Measurements from ENCODE around the gene DOCK2. TPM values are rescaled to one million over a fixed set of nuclear protein-coding genes. Genes with fewer than 3 reads are reported as not detected.
"Not testable (repeated sequence)": the region's sequence is repeated elsewhere in the genome, so short reads cannot be mapped to it uniquely, and the experiment has no call there.

Gene DOCK2
- total RNA-seq, 2 experiments from 2014 or later, result 161 to 205 TPM

DNA sequence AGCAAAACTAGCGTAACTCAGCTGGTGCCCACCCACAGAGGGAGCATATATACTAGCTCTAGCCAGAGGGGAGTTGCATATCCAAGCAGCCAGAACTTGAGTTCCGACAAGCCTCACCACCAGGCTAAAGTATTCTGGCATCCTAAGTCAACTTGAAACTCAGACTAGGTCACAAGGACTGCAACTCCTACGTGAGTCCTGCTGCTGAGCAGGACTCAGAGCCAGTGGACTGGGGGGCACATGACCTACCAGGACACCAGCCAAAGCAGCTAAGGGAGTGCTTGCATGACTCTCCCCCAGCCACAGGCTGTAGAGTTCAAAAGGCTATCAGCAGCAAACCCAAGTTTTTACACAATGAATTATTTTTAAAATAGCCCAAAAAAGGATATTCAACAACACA, 27.4 kb upstream of the DOCK2 start:
- no peak for DNase-seq (ENCODE audit: low spot score)

DNA sequence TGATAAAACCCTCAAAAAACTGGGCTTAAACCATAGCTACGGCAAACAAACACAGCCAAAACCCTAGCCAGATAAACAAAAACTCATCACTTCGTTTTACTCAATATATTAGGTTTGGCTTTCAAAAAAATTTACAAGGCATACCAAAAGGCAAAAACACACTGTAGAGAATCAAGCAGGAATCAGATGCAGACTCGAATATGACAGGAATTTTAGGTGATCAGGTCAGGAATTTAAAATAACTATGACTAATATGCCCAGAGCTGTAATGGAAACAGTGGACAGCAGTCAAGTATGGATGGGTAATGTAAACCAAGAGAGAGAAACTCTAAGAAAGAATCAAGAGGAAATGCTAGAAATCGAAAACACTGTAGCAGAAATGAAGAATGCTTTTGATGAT, 26.5 kb upstream of the DOCK2 start:
- Histone ChIP-seq H3K9me2 (ENCODE audit: insufficient read depth, low read length) (no peaks in the 10 kb centered on the region), H3K9me3 (ENCODE audit: low read length) (no peaks in the 10 kb centered on the region), H3K4me3 (ENCODE audit: low read depth, low read length, poor library complexity, severe bottlenecking) (no peak overlapping the region), H3K4me2 (ENCODE audit: low read length) (no peak overlapping the region), H3K4me1 (ENCODE audit: insufficient read depth, low read length, poor library complexity, severe bottlenecking) (no peaks in the 10 kb centered on the region), H3K79me2 (ENCODE audit: insufficient read depth, low read depth, low read length) (no peaks in the 10 kb centered on the region), H3K27ac (ENCODE audit: low read depth, low read length, poor library complexity, severe bottlenecking) (no peak overlapping the region), H2AFZ (ENCODE audit: low read length) (no peak overlapping the region), H4K20me1 (ENCODE audit: insufficient read depth, low read length) (no peaks in the 10 kb centered on the region), H3K36me3 (ENCODE audit: insufficient read depth, low read length) (0 out of 2 replicates have a peak, but pooled peaks cover 2% of the 10 kb centered on the region)
- no TSS peak for BruUV-seq (replicated peaks)
- no peak for DNase-seq (ENCODE audit: low spot score)
- ChIA-PET POLR2A (interaction anchor here (0.7 kb wide), 2 partner anchors 34 to 216 kb away, joined by 3 read pairs; no protein-coding TSS in a partner anchor), CTCF (ENCODE audit: unreplicated experiment) (no interaction called here)
- intact Hi-C loops (cut with micrococcal nuclease; ENCODE audit: unreplicated experiment), result no loop called here
- TF ChIP-seq, protein P1, sequence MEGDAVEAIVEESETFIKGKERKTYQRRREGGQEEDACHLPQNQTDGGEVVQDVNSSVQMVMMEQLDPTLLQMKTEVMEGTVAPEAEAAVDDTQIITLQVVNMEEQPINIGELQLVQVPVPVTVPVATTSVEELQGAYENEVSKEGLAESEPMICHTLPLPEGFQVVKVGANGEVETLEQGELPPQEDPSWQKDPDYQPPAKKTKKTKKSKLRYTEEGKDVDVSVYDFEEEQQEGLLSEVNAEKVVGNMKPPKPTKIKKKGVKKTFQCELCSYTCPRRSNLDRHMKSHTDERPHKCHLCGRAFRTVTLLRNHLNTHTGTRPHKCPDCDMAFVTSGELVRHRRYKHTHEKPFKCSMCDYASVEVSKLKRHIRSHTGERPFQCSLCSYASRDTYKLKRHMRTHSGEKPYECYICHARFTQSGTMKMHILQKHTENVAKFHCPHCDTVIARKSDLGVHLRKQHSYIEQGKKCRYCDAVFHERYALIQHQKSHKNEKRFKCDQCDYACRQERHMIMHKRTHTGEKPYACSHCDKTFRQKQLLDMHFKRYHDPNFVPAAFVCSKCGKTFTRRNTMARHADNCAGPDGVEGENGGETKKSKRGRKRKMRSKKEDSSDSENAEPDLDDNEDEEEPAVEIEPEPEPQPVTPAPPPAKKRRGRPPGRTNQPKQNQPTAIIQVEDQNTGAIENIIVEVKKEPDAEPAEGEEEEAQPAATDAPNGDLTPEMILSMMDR (conservative IDR thresholded peaks at IDR 0.05; ENCODE audit: low read length), result no peak
- TF ChIP-seq EZH2phosphoT487 (IDR thresholded peaks at IDR 0.05; ENCODE audit: borderline replicate concordance, low read depth, low read length), result no peak

More for the DNA sequence above, 27.4 kb upstream of the DOCK2 start:
- Histone ChIP-seq H3K36me3 (ENCODE audit: insufficient read depth, low read length) (peaks cover 4% of the 10 kb centered on the region; the same call in 1 of the 2 replicates), H3K9me3 (ENCODE audit: low read length) (no peaks in the 10 kb centered on the region), H3K4me3 (ENCODE audit: low read depth, low read length, poor library complexity, severe bottlenecking) (no peak overlapping the region), H4K20me1 (ENCODE audit: insufficient read depth, low read length) (no peaks in the 10 kb centered on the region), H3K4me1 (ENCODE audit: insufficient read depth, low read length, poor library complexity, severe bottlenecking) (no peaks in the 10 kb centered on the region), H3K27ac (ENCODE audit: low read depth, low read length, poor library complexity, severe bottlenecking) (no peak overlapping the region), H3K79me2 (ENCODE audit: insufficient read depth, low read depth, low read length) (no peaks in the 10 kb centered on the region), H3K4me2 (ENCODE audit: low read length) (no peak overlapping the region), H3K9me2 (ENCODE audit: insufficient read depth, low read length) (no peaks in the 10 kb centered on the region), H2AFZ (ENCODE audit: low read length) (no peak overlapping the region)
- intact Hi-C loops (cut with micrococcal nuclease; ENCODE audit: unreplicated experiment), result no loop called here
- no TSS peak for BruUV-seq (replicated peaks)
- ChIA-PET CTCF (ENCODE audit: unreplicated experiment) (no interaction called here), POLR2A (interaction anchor here (0.5 to 0.7 kb wide), 2 partner anchors 35 to 111 kb away, joined by 3 to 4 read pairs; no protein-coding TSS in a partner anchor)
- TF ChIP-seq, protein P1 (conservative IDR thresholded peaks at IDR 0.05; ENCODE audit: low read length), result no peak
- TF ChIP-seq EZH2phosphoT487 (IDR thresholded peaks at IDR 0.05; ENCODE audit: borderline replicate concordance, low read depth, low read length), result no peak

DNA sequence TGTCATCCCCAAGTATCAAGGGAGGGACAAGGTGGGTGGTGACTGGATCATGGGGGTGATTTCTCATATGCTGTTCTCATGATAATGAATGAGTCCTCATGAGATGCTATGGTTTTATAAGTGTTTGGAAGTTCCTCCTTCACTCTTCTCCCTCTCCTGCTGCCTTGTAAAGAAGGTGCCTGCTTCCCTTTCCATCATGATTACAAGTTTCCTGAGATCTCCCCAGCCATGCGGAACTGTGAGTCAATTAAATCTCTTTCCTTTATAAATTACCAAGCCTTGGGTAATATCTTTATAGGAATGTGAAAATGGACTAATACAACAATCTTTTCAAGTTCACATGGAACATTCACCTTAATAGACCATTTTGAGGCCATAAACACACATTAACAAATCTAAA, 21.5 kb upstream of the DOCK2 start:
- POLR2A ChIA-PET, result interaction anchor here (0.7 kb wide), 1 partner anchor 22 kb away, joined by 3 read pairs; the partner anchor contains the start of gene DOCK2
- Histone ChIP-seq H3K79me2 (ENCODE audit: insufficient read depth, low read depth, low read length) (no peaks in the 10 kb centered on the region), H3K27ac (ENCODE audit: low read depth, low read length, poor library complexity, severe bottlenecking) (no peak overlapping the region), H3K9me2 (ENCODE audit: insufficient read depth, low read length) (no peaks in the 10 kb centered on the region), H3K9me3 (ENCODE audit: low read length) (no peaks in the 10 kb centered on the region), H2AFZ (ENCODE audit: low read length) (no peak overlapping the region), H3K4me1 (ENCODE audit: insufficient read depth, low read length, poor library complexity, severe bottlenecking) (no peaks in the 10 kb centered on the region), H3K36me3 (ENCODE audit: insufficient read depth, low read length) (no peaks in the 10 kb centered on the region), H3K4me3 (ENCODE audit: low read depth, low read length, poor library complexity, severe bottlenecking) (no peak overlapping the region), H4K20me1 (ENCODE audit: insufficient read depth, low read length) (no peaks in the 10 kb centered on the region), H3K4me2 (ENCODE audit: low read length) (no peak overlapping the region)
- CTCF ChIA-PET (ENCODE audit: unreplicated experiment), result no interaction called here
- no peak for DNase-seq (ENCODE audit: low spot score)
- intact Hi-C loops (cut with micrococcal nuclease; ENCODE audit: unreplicated experiment), result no loop called here
- BruUV-seq (replicated peaks), result no TSS peak
- TF ChIP-seq EZH2phosphoT487 (IDR thresholded peaks at IDR 0.05; ENCODE audit: borderline replicate concordance, low read depth, low read length), result no peak
- TF ChIP-seq, protein P1 (conservative IDR thresholded peaks at IDR 0.05; ENCODE audit: low read length), result no peak

DNA sequence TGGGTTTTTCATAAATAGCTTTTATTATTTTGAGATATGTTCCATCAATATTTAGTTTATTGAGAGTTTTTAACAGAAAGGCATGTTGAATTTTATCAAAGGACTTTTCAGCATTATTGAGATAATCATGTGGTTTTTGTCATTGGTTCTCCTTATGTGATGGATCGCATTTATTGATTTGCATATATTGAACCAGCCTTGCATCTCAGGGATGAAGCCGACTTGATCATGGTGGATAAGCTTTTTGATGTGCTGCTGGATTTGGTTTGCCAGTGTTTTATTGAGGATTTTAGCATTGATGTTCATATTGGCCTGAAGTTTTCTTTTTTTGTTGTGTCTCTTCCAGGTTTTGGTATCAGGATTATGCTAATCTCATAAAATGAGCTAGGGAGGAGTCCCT, 12.8 kb upstream of the DOCK2 start:
- DNase-seq (ENCODE audit: low spot score); H3K36me3 ChIP-seq (ENCODE audit: insufficient read depth, low read length); H4K20me1 ChIP-seq (ENCODE audit: insufficient read depth, low read length); CTCF ChIA-PET (ENCODE audit: unreplicated experiment); H2AFZ ChIP-seq (ENCODE audit: low read length); H3K9me2 ChIP-seq (ENCODE audit: insufficient read depth, low read length); H3K79me2 ChIP-seq (ENCODE audit: insufficient read depth, low read depth, low read length); H3K4me3 ChIP-seq (ENCODE audit: low read depth, low read length, poor library complexity, severe bottlenecking); BruUV-seq (replicated peaks); H3K27ac ChIP-seq (ENCODE audit: low read depth, low read length, poor library complexity, severe bottlenecking); intact Hi-C loops (cut with micrococcal nuclease; ENCODE audit: unreplicated experiment); H3K4me2 ChIP-seq (ENCODE audit: low read length); H3K9me3 ChIP-seq (ENCODE audit: low read length); H3K4me1 ChIP-seq (ENCODE audit: insufficient read depth, low read length, poor library complexity, severe bottlenecking): not testable (repeated sequence)
- POLR2A ChIA-PET, result interaction anchor here (0.6 to 1.0 kb wide), 2 partner anchors 12 kb away, joined by 4 to 8 read pairs; no protein-coding TSS in a partner anchor

Measured in OCI-LY7 (cell line).